Suppressor macrophage treated with lipopolysaccharide for 4 hours (primary cell): Measurements from ENCODE around the gene INSYN2B.

ENCODE experiments used
- DNase-seq: peaks from one replicate; pipeline ENCODE4 v3.0.0-alpha.2; 2020

INSYN2B gene

DNA sequence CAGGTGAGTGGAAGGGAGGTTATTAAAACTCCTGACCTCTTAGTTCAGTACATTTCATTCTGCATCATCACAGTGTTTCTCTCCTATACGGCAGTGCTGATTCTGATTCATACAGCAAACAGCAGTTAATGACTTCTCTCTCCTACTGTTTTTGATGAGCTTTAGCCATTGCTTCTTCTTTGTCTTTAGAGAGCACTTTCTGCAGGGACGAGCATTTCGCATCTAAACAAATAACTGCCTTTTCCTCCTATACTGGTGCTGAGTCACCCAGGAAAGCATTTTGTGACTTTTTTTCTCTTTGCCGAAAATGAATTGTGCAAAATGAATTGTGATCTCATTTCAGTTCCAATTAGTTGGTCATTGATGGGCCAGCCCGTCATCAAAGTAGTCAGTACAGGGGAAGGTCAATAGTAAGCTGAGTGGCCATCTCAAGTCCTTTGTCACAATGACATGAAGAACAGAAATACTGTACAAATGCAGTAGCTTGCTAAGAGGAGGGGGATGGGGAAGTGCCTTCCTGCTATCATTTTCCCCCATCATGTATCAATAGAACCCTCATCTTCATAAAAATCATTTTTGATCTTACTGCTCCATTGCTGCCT lies 98.5 kb downstream of the INSYN2B start:
- peak; percentile 54 for DNase-seq

DNA sequence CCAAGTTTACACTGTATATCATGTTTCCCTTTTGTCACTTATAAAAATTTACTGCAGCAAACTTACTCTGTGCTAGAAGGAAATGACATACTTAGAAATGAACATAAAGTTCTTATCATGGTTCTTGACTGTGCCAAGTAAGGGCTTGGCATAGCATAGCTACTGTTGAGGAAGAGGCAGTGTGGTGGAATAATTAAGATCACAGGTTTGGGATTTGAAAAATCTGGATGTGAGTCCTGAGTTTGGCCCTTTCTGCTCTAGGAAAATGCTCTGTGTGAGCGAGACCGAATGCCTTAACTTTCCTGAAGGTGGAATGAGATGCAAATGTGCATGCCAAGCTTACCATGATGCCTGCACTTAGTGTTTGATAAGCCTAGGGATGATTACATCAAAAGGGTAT lies 99.5 kb downstream of the INSYN2B start:
- no peak for DNase-seq

- DNase-seq = peak; percentile 74
Measured at GRCh38 chr5:169880012-169880663, 100.2 kb downstream of the INSYN2B start.

DNA sequence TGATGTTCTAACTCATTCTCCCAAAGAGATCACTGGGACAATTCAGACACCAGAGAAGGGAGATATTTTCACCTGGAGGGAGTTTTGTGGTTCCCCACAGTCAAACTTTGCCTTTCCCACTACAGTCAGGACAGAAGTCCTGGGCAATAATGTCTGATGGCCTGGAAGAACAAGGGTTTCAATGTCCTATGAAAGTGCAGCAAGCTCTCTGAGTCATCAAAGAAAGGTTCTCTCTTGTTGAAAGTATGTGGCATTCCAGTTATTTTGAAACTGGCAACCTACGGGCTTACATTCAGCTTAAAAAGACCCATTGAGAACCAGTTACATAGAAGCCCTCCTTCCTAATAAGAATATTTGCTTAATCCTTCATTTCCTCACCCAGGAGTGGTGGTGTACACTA lies 103.9 kb downstream of the INSYN2B start:
- DNase-seq = peak; percentile 74

- no peak for DNase-seq
Measured at GRCh38 chr5:169875731-169876130, 104.6 kb downstream of the INSYN2B start.

DNA sequence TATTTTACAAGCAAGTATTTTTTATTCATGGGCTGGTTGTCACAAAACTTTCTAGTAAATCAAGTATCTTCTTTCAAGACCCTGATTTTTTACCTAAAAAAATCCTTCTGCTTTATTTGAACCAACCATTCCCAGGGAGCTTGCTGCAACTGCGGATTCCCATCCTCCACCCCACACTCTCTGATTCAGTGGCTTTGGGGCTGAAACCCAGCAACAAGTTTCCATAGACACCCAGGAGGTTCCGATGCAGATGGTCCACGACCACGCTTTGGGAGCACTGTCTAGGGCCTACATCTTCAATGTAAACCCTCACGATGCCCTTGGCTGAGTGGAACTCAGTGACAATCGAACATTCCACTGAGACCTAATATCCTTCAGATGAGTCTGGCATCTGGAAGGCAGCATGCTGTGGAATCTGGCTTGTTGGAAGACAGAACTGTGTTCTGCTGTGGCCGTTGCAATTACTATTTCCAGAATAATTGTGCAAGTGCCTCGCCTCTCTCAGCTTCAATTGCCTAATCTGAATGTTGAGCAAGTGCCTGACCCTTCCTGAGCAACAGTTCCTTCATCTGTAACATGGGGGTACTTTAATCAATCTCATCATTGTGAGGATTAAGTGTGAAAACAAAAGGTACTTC lies 105.1 kb downstream of the INSYN2B start:
- DNase-seq = peak; percentile 82

- DNase-seq = peak; percentile 68
Measured at GRCh38 chr5:169874621-169875020, 105.7 kb downstream of the INSYN2B start.

DNA sequence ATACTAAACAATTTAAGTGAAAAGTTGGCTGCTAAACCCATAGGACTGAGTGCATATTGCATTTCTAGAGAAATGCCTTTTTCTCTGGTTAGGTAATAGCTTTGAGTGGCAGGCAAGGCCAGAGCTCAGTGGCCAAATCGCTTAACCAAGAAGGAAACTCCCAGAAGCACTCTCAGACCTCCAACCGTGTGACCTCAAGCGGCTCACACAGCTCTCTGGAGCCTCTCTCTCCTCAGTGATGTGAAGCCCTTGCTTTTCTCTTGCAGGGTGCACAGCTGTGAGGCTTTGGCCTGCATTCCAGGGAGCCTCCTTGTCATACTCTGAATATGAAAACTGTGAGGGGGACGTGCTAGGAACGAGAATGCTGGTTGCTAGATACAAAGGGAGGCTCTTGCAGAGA lies 106.7 kb downstream of the INSYN2B start:
- DNase-seq = peak; percentile 63

- no peak for DNase-seq
Measured at GRCh38 chr5:169871826-169872490, 108.3 kb downstream of the INSYN2B start.

- no peak for DNase-seq
Measured at GRCh38 chr5:169870211-169870610, 110.1 kb downstream of the INSYN2B start.

DNA sequence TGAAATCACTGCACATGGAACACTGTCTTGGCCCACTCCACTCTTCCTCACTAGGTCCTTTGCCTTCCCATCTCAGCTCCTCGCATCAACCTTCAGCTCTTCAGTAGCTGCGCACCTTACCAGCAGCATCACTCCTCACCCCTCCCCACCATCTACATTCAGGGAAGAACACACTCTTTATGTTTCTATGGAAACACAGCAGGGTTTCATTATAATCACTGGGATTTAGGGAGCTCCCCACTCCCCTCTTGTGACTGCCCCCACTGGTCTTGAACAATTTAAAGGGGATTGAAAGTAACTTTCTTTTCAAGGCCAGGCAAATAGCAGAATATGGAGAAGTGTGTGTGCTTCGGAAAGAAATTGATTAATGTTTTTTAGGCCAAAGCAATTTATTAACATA lies 111.2 kb downstream of the INSYN2B start:
- no peak for DNase-seq

DNA sequence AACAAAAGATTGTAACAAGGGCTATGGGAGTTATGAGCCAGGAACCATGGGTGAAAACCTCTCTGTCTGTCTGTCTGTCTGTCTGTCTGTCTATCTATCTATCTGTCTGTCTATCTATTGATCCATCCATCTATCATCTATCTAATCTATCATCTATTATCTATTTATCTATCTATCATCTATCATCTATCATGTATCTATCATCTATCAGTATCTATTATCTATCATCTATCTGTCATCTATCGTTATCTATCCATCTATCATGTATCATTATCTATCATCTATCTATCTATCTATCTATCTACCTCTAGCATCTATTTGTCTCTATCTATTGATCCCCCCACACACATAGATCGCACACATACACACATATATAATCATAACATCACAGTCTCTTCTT lies 112.9 kb downstream of the INSYN2B start:
- no peak for DNase-seq

GRCh38 chr5:169864483-169864882 lies 115.8 kb downstream of the INSYN2B start:
- DNase-seq = no peak

DNA sequence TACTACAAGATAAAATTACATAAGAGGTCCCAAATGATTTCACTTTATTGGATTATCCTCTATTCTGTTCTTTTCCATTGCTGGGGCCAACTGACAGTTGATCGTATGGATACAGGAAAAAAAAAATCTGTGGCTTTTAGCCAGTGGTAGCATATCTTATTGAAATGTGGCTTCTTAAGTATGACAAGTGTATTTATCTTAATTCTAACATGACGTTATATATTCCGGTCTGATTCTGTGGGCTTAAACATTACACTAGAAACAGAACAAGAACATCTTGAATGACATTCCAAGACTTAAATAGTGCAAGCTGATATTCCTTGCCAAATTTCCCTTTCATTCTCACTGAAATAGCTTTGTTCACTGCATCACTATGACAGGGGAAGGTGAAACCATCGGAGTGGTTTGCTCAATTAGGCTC lies 117.9 kb downstream of the INSYN2B start:
- no peak for DNase-seq

DNA sequence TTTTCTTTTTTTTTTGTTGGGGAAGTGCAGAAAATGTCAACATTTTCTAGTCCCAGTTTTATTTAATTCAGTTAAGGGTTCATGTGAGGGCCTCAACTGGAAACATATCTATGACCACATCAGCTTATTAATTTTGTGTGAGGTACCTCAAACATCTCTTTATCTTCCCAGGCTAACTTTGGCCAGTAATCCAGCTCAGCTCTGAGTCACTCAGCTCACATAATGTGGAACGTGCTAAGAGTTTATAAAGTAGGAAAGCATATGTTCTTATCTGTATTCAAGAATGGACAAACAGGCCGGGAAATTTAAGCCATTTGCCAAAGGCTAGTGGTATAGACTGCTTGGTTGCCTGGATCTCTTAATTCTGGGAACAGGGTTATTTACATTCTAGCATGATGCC lies 118.4 kb downstream of the INSYN2B start:
- no peak for DNase-seq

DNA sequence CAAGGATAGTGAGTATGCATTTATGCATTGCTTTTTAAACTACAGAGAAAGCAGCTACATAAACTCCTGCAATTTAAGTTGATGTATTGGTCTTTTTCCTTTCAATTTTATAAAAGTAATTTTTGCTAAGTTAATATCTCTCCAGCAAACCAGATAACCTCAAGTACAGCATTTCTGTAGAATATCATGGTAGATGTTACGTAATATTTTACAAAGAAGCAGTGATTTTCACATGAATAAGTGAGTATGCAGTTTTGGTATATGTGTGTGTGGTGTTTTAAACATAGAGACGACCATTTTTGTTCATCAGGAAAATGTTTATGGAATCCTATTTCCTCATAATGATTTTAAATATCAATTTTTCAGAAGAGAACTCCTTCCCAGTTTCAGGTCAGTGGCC lies 118.9 kb downstream of the INSYN2B start:
- DNase-seq = no peak

DNA sequence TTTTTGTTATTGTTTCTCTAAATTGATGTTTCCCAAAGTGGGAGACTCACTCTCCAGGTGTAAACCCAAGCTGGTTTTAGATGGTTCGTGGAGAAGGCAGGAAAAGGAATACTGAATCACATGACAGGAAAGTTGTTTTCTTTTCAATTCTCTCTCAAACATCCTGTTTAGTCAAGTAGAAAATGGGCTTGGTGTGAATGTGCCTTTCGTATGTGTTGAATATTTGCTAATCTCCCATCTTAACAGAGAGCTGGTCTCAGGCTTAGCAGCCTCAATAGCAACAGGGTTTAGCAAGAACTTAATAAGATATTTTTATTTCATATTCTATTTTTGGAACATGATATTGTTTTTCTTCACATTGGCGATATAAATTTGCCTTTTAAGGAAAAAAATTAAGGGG lies 119.7 kb downstream of the INSYN2B start:
- no peak for DNase-seq

DNA sequence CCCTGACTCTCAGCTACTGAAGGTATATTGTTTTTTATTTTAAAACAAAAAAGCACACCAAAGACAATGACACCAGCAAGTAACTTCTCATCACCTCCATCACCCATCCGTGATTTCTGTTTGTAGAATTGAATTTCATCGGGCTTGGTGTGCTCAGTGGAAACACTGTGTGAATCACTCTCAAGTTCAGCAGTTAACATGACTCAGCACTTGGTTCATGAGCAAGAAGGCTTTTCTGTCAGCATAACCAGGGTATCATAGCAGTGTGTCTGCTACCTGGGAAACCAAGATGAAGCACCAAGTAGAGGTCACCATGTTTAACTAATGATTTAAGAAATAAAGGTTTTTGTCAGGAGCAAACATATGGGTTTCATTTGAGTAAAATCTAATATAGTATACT lies 123.7 kb downstream of the INSYN2B start:
- peak; percentile 33 for DNase-seq

- peak; percentile 33 for DNase-seq
Measured at GRCh38 chr5:169851321-169851850, 128.9 kb downstream of the INSYN2B start.

GRCh38 chr5:169850409-169850808 lies 129.9 kb downstream of the INSYN2B start:
- no peak for DNase-seq

GRCh38 chr5:169848792-169849191 lies 131.5 kb downstream of the INSYN2B start:
- DNase-seq = no peak

DNA sequence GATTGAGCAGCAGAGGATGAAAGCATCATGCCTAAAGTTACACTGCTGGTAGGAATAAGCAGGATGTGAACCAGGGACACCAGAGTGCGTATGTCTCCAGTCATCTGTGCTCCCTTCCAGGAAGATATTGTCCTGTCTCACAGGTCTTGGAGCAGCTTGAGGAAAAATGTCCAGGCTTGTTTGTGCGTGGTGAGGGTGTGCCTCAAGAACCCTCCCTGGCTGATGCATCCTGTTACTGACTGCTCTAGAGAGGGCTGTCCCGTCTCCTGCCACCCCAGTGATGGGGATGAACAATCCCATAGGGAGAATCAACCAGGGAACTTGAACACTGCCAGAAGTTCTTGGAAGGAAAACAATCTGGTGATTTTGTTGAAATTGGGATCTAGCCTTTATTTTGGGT lies 132.0 kb downstream of the INSYN2B start:
- DNase-seq = no peak

GRCh38 chr5:169847519-169847918 lies 132.8 kb downstream of the INSYN2B start:
- DNase-seq = no peak

DNA sequence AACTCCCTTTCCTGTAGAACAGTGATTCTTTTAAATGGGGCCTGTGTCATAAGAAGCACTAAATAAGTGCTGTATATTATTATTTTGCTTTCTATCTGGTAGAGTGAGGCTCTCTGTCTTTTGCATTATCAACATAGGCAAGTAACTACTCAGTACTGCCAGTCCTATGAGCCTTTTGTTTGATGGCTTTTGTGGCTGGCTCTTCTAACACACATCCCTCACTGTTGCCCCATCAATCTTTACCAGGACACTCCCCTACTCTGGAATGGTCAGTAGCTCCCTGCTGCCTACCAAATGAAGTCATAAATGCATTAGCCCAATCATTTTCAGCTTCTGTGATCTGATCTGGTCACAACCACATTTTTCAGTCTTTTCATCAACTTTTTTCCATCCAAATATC lies 137.6 kb downstream of the INSYN2B start:
- DNase-seq = no peak
